GM10847 (cell line): ENCODE results near the gene CELSR3.

Experiments
- POLR2A ChIP-seq: IDR thresholded peaks from 2 replicates; pipeline ENCODE4 v1.6.1; 2011; ENCODE audit not compliant: insufficient read length; ENCODE audit errors: extremely low read depth

Gene CELSR3

DNA sequence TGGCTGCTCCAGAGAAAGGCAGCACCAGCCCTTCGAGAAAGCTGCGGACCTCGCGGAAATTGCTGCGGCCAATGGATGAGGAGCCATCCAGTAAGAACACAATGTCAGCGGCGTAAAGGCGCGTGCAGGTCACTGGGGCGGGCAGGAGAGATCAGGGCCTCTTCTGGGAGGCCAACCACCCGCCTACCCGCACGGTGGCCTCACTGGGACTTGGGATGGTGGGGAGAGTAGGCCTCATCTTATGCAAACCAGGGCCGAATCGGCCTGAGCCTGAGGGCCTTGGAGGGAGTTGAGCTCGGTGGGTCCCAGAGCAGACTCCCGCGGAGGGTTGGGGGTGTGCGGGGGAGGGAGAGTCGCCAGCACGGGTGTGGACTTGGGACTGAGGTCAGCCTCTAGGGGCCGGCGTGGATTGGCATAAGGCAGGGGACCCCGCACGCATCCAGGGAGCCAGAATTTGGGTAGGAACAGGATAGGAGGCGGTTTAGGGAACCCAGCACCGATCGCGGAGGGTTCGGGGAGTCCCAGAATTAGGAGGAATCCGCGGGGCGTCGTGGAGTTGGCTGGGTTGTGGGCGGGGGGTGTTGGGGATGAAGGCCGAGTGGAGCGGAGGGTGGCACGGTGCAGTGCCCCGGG is 68.2 kb downstream of the CELSR3 start:
- TF ChIP-seq POLR2A, result no peak

DNA sequence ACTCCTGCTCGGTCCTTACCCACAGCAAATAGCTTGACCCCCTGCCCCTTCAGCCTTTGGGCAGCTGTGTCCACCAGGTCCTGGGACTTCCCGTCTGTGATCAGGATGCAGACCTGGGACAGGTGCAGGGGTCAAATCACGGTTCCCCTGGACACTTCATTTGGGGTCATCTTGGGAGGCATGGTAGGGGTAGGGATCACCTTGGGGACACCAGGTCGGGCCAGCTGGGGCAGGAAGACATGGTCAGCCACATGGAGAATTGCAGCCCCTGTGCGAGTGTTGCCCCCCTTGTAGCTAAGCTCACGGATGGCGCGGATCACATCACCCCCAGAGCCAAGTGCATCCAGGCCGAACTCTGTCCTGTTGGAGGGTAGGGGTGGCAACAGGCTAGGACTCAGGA is 69.3 kb downstream of the CELSR3 start:
- TF ChIP-seq POLR2A, result no peak

DNA sequence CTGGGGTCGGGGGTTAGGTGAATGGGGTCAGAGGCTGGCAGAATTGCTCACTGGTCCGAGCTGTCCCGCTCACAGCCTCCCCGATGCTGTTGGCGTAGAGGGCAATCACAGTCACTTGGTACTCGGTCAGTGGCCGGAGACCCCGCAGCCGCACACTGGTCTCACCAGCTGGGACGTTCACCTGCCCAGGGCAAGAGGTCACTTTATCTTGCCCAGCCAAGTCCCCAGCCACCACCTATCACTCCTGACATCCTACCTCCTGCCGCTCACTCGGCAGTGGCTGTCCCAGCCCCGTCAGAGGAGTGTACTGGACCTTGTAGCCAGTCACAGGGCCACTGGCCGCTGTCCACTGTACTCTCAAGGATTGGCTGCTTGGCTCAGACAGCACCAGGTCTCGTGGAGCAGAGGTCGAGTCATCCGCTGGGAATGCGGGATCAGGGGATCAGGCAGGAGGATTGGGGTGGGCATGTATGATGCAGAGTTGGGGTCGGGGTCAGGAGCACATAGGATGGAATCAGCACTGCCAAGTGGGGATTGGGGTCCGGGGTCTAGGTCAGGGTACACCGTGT is 70.1 kb downstream of the CELSR3 start:
- no peak for TF ChIP-seq POLR2A

DNA sequence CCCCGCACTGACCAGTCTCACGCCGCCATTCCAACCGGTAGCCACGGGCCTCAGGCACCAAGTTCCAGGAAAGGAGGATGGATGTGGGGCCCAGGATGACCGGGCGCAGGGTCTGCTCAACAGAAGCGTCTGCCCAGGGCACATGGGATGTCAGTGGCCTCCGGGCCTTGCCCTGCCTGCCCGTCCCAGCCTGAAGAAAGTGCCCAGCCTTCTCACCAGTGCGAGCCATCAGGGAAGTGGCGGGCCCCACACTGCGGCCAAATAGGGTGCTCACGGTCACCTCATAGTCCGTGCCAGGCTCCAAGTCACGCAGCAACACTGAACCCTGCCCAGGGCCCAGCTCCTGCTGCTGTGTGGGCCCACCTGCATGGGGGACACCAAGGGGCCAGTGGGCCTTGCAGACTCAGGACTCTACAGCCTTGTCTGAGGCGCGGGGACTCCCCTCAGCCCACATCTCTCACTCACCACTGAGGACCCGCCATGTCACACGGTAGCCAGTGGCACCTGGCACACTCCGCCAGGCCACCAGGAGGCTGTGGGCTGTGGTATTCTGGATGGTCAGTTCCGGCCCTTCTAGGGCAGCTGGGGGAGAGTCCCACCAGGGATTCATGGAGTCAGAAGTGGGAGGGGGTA is 70.7 kb downstream of the CELSR3 start:
- TF ChIP-seq POLR2A, result no peak

DNA sequence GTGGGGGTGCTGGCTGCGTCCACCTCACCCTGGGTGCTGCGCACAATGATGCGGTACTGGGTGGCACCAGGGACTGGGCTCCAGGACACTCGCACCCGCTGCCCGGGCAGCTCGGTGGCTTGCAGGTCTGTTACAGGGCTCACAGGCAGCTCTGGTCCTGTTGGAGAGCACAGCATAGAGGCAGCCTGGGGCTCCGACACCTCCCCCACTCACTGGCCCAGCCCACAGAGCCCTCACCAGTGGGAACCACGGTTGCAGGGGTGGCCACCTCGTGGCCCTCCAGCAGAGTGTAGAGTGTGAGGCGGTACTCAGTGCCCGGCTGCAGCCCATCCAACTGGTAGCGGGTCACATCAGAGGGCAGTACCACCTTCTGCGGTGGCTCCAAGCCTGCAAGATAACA is 71.2 kb downstream of the CELSR3 start:
- no peak for TF ChIP-seq POLR2A

DNA sequence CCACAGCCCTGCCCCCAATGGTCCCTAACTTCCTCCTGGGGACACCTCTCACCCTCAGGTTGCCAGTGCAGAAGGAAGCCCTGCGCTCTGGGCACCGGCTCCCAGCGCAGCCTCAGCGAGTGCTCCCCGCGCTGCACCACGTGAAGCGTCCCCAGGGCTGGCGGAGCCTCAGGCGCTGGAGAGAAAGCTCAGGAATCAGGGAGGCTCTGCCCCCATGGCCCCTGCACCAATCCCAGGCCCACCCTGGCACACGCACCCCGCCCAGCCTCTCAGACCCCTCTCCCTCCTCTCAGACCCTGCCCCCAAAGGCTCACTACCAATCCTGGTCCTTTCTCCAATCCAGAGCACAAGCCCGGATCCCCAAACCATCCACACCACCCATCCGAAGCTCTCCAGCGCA is 74.5 kb downstream of the CELSR3 start:
- TF ChIP-seq POLR2A, result no peak

DNA sequence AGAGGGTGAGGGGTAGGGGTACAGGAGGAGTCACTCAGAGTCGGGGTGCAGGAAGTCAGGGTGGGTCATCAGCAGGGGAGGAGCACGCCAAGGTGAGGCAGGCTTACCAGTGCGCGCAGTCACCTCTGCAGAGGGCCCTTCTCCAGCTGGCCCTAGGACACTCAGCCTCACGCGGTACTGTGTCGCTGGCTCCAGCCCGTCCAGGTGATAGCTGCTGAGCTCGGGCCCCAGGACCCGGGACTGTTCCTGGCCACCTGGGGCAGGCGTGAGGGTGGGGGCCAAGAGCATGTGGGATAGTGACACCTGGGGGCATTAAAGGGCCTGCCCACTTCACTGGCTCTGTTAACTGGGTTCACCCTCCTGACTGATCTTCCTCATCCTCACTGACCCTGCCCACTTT is 75.0 kb downstream of the CELSR3 start:
- TF ChIP-seq POLR2A, result no peak
